Thoracic aorta (tissue), 2 donors: ENCODE data around the gene SUPT4H1. TPM values are rescaled to one million over a fixed set of nuclear protein-coding genes. Genes with fewer than 3 reads are reported as not detected.
"Not testable (repeated sequence)": the region's sequence is repeated elsewhere in the genome, so short reads cannot be mapped to it uniquely, and the experiment has no call there.

Source experiments
- ATAC-seq: fragments of 150-250 bp; one replicate; pipeline ENCODE4 v1.8.0; 2017; ENCODE audit warnings: low read depth; ENCODE audit not compliant: insufficient number of reproducible peaks, low FRiP score
- DNase-seq: peaks from one replicate; pipeline ENCODE4 v3.0.0-alpha.2; 2020; ENCODE audit warnings: low spot score
- H3K27ac ChIP-seq, 2 donors: fragments of 200-600 bp; sonication (generic); 1 replicate in 1 of 2; 2 replicates in 1 of 2; pipeline ENCODE4 v1.5.1; 2016; ENCODE audit warnings: mild to moderate bottlenecking in 2 of 2, moderate library complexity in 2 of 2
- H3K27me3 ChIP-seq: fragments of 200-600 bp; sonication (generic); replicated peaks from 2 replicates; pipeline ENCODE4 v1.6.0; 2016; ENCODE audit warnings: mild to moderate bottlenecking; ENCODE audit not compliant: insufficient read depth
- H3K36me3 ChIP-seq: fragments of 200-600 bp; sonication (generic); one replicate; pipeline ENCODE4 v1.5.1; 2016
- H3K4me1 ChIP-seq, 2 donors: fragments of 200-600 bp; sonication (generic); 1 replicate in 1 of 2; 2 replicates in 1 of 2; pipeline versions ENCODE4 v1.5.1 to v1.6.0; 2016; ENCODE audit warnings: low read depth in 2 of 2, mild to moderate bottlenecking in 1 of 2; ENCODE audit not compliant: control insufficient read depth in 1 of 2
- H3K4me3 ChIP-seq: fragments of 200-600 bp; sonication (generic); 2 replicates; pipeline ENCODE4 v1.5.1; 2016; ENCODE audit warnings: mild to moderate bottlenecking
- H3K9me3 ChIP-seq: fragments of 200-600 bp; sonication (generic); 2 replicates; pipeline ENCODE4 v1.5.1; 2016
- total RNA-seq, 2 donors: library from RNA; depleted of rRNA; stranded (reverse); fragments of >200 nt; gene quantifications; one replicate each; pipeline versions ENCODE4 v1.1.0 to v1.2.3, GENCODE V29; 2016
- TF ChIP-seq, protein P1 (sequence below): fragments of 200-600 bp; sonication (generic); IDR thresholded peaks from one replicate; pipeline ENCODE4 v1.5.1; 2019; ENCODE audit warnings: antibody characterized with exemption

The SUPT4H1 gene
- total RNA-seq, 2 donors from 2014 or later = 30.6 to 37.3 TPM

- no peak overlapping the region for H3K4me3 ChIP-seq
- TF ChIP-seq, protein P1, sequence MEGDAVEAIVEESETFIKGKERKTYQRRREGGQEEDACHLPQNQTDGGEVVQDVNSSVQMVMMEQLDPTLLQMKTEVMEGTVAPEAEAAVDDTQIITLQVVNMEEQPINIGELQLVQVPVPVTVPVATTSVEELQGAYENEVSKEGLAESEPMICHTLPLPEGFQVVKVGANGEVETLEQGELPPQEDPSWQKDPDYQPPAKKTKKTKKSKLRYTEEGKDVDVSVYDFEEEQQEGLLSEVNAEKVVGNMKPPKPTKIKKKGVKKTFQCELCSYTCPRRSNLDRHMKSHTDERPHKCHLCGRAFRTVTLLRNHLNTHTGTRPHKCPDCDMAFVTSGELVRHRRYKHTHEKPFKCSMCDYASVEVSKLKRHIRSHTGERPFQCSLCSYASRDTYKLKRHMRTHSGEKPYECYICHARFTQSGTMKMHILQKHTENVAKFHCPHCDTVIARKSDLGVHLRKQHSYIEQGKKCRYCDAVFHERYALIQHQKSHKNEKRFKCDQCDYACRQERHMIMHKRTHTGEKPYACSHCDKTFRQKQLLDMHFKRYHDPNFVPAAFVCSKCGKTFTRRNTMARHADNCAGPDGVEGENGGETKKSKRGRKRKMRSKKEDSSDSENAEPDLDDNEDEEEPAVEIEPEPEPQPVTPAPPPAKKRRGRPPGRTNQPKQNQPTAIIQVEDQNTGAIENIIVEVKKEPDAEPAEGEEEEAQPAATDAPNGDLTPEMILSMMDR = no peak
- no peaks in the 10 kb centered on the region for H3K4me1 ChIP-seq
- DNase-seq = no peak
- H3K9me3 ChIP-seq = no peaks in the 10 kb centered on the region
- peaks cover 48% of the 10 kb centered on the region for H3K36me3 ChIP-seq
- no peaks in the 10 kb centered on the region for H3K27me3 ChIP-seq
- H3K27ac ChIP-seq = no peak overlapping the region
- no peak for ATAC-seq
Observed at GRCh38 chr17:58344791-58345157, 7.2 kb downstream of the SUPT4H1 start.

DNA sequence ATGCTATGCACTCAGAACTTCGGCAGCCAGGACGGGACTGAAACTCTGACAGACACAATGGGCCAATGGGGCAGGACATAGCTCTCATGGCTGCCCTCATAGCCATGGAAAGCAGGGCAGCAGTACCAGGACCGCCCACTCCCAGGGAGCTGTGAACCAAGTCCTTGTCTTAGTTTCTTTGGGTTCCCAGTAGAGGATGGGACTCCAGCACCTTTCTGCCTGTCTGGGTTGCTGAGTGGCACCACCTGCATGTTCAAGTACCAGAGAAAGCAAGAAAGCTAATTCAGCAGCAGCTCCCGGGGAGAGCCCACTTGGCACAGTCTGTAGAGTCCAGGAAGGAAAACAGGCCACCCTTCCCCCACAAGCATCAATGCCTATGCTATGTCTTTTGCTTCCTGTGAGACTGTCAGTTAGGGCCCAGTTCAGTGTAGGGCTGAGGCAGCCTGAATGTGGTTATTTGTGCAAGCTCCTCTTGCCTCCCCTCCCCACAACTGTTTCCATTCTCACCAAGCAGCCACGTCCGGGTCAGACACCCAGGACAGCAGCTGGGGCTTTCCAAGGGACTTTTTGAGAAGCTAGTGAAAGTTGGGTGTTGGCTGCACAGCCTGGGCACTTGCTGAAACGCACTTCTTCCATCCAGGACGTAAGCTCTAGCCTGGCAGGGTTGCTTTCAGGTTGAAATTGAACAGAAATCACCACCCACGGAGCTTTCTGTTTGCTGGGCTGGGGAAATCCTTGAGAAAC lies 7.8 kb downstream of the SUPT4H1 start:
- Histone ChIP-seq H3K36me3 (peaks cover 42% of the 10 kb centered on the region), H3K4me1 (no peaks in the 10 kb centered on the region), H3K4me3 (no peak overlapping the region), H3K27ac (no peak overlapping the region), H3K27me3 (no peaks in the 10 kb centered on the region), H3K9me3 (no peaks in the 10 kb centered on the region)
- ATAC-seq (no peak), DNase-seq (no peak)
- TF ChIP-seq, protein P1 = no peak

- no peak overlapping the region for H3K27ac ChIP-seq
- DNase-seq (no peak), ATAC-seq (no peak)
- no peaks in the 10 kb centered on the region for H3K27me3 ChIP-seq
- peaks cover 33% of the 10 kb centered on the region for H3K36me3 ChIP-seq
- H3K4me3 ChIP-seq = no peak overlapping the region
- H3K4me1 ChIP-seq = peaks cover 0 to 5% of the 10 kb centered on the region in 2 donors
- TF ChIP-seq, protein P1 = no peak
- H3K9me3 ChIP-seq = no peaks in the 10 kb centered on the region
Observed at GRCh38 chr17:58343131-58343530, 8.9 kb downstream of the SUPT4H1 start.

DNA sequence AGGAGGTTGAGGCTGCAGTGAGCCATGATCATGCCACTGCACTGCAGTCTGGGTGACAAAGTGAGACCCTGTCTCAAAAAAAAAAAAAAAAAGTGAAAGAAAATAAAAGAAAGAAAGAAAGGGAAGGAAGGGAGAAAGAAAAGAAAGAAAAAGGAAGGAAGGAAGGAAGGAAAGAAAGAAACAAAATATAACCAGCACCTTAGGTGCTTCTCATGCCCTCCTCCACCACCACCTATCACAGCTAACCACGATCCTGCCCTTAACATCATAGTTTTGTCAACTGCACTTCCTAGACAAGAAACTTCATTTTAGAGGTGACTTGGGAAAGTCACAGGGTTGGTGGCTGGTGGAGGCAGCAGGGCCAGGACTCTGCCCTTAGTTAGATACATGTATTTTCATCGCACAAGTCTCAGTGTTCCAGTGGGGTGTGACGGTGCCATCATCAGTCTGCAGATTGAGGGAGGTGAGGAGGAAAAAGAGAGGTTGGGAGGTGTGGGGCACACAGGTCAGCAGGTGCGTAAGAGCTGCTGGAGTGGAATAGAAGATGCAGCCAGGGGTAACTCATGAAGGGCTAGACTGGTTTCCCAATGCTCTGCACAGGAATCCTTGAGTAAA lies 10.0 kb downstream of the SUPT4H1 start:
- H3K27ac ChIP-seq = no peak overlapping the region
- peaks cover 21% of the 10 kb centered on the region for H3K36me3 ChIP-seq
- H3K4me1 ChIP-seq = peaks cover 0 to 15% of the 10 kb centered on the region in 2 donors
- no peak for ATAC-seq
- DNase-seq = no peak
- TF ChIP-seq, protein P1 = no peak
- no peak overlapping the region for H3K4me3 ChIP-seq
- H3K9me3 ChIP-seq = no peaks in the 10 kb centered on the region
- no peaks in the 10 kb centered on the region for H3K27me3 ChIP-seq

DNA sequence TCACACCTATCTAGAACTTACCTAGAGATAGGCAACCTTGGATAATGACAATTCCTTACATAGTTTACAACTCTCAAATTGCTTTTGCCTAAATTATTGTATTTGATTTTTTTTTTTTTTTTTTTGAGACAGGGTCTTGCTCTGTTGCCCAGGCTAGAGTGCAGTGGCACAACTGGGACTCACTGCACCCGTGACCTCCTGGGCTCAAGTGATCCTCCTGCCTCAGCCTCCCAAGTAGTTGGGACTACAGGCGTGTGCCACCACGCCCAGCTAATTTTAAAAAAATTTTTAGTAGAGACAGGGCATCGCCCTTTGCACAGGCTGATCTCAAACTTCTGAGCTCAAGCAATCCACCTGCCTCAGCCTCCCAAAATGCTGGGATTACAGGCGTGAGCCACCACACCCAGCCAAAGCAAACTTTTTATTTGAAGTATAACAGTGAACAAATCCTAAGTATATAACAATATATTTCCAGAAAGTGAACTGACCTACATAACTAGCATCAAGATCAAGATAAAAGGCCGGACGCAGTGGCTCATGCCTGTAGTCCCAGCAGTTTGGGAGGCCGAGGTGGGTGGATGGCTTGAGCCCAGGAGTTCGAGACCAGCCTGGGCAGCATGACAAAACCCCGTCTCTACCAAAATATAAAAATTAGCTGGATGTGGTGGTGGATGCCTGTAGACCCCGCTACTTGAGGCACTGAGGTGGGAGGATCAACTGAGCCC lies 10.7 kb downstream of the SUPT4H1 start:
- H3K27ac ChIP-seq, H3K4me3 ChIP-seq: not testable (repeated sequence)
- peaks cover 3 to 19% of the 10 kb centered on the region in 2 donors for H3K4me1 ChIP-seq

More for the DNA sequence above, 10.7 kb downstream of the SUPT4H1 start:
- DNase-seq, ATAC-seq, H3K9me3 ChIP-seq, H3K27me3 ChIP-seq: not testable (repeated sequence)
- H3K36me3 ChIP-seq = peaks cover 15% of the 10 kb centered on the region
